Karpas-422 (cell line): ENCODE results near the gene GADD45G. TPM values are rescaled to one million over a fixed set of nuclear protein-coding genes. Genes with fewer than 3 reads are reported as not detected.

Experiments
- DNase-seq: peaks from one replicate; pipeline ENCODE4 v3.0.0-alpha.2; 2015
- H2AFZ ChIP-seq: fragments of 200-600 bp; sonication (generic); 2 replicates; pipeline ENCODE4 v1.6.1; 2014; ENCODE audit warnings: antibody characterized with exemption, low read length, mixed read lengths
- H3K27ac ChIP-seq: fragments of 200-600 bp; sonication (generic); 2 replicates; pipeline ENCODE4 v1.5.1; 2014; ENCODE audit warnings: mild to moderate bottlenecking, low read length, moderate library complexity
- H3K27me3 ChIP-seq: fragments of 200-600 bp; sonication (generic); 2 replicates; pipeline ENCODE4 v1.6.1; 2014; ENCODE audit warnings: low read length, mixed read lengths
- H3K36me3 ChIP-seq: fragments of 200-600 bp; sonication (generic); 2 replicates; pipeline ENCODE4 v1.6.1; 2014; ENCODE audit warnings: low read length, mixed read lengths; ENCODE audit not compliant: insufficient read depth
- H3K4me1 ChIP-seq: fragments of 200-600 bp; sonication (generic); 2 replicates; pipeline ENCODE4 v1.6.1; 2014; ENCODE audit warnings: mild to moderate bottlenecking, low read length, mixed read lengths
- H3K4me2 ChIP-seq: fragments of 200-600 bp; sonication (generic); 2 replicates; pipeline ENCODE4 v1.6.1; 2014; ENCODE audit warnings: low read length, low read depth, mild to moderate bottlenecking; ENCODE audit not compliant: poor library complexity, severe bottlenecking
- H3K4me3 ChIP-seq: fragments of 200-600 bp; sonication (generic); 2 replicates; pipeline ENCODE4 v1.5.1; 2014; ENCODE audit warnings: mild to moderate bottlenecking, antibody characterized with exemption, low read length, mixed read lengths
- H3K79me2 ChIP-seq: fragments of 200-600 bp; sonication (generic); 2 replicates; pipeline ENCODE4 v1.6.1; 2014; ENCODE audit warnings: mild to moderate bottlenecking, low read length, mixed read lengths
- H3K9ac ChIP-seq: fragments of 200-600 bp; sonication (generic); 2 replicates; pipeline ENCODE4 v1.6.0; 2014; ENCODE audit warnings: low read length
- H3K9me2 ChIP-seq: fragments of 200-600 bp; sonication (generic), shearing (Covaris generic); replicated peaks from 2 replicates; pipeline ENCODE4 v1.6.0; 2014; ENCODE audit warnings: mild to moderate bottlenecking, low read length, moderate library complexity; ENCODE audit not compliant: insufficient read depth
- H3K9me3 ChIP-seq: fragments of 300-700, 200-600 bp; sonication (generic); 2 replicates; pipeline ENCODE4 v1.6.1; 2014; ENCODE audit warnings: low read length, mixed read lengths
- H4K20me1 ChIP-seq: fragments of 200-600 bp; sonication (generic); 2 replicates; pipeline ENCODE4 v1.6.1; 2014; ENCODE audit warnings: mild to moderate bottlenecking, antibody characterized with exemption, low read length, low read depth; ENCODE audit not compliant: insufficient read depth
- total RNA-seq: library from RNA; depleted of rRNA; stranded (reverse); fragments of >200 nt; shearing (Covaris generic); gene quantifications from 2 replicates; pipeline ENCODE4 v1.2.3, GENCODE V29; 2014; ENCODE audit warnings: low replicate concordance

GADD45G gene
- total RNA-seq, 1 experiment from 2014 or later = not detected

DNA sequence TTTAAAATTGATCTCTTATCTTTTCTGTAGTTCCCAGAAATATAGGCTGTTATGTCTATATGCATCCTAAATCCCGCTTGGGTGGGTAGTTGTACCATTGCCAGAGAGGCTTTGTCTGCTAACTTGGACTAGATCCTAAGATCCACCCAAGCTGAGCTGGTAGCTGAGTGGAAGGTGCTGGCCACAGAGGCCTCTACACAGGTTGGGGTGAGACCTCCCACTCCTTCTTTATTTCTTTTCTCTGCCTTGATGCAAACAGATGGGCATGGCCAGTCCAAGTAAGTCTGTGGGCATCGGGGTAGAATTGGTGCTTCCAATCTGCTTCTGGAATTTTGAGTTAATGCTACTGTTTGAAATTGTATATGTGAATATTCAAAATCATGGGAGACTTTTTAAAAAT, 14.4 kb upstream of the GADD45G start:
- Histone ChIP-seq H3K9me2 (no peaks in the 10 kb centered on the region), H3K27me3 (peaks cover 2% of the 10 kb centered on the region; the same call in 1 of the 2 replicates), H4K20me1 (no peaks in the 10 kb centered on the region), H3K9ac (no peak overlapping the region), H3K79me2 (no peaks in the 10 kb centered on the region), H3K36me3 (no peaks in the 10 kb centered on the region), H3K4me1 (no peaks in the 10 kb centered on the region), H3K27ac (no peak overlapping the region), H3K4me3 (no peak overlapping the region), H3K9me3 (no peaks in the 10 kb centered on the region), H2AFZ (no peak overlapping the region), H3K4me2 (no peak overlapping the region)
- no peak for DNase-seq

DNA sequence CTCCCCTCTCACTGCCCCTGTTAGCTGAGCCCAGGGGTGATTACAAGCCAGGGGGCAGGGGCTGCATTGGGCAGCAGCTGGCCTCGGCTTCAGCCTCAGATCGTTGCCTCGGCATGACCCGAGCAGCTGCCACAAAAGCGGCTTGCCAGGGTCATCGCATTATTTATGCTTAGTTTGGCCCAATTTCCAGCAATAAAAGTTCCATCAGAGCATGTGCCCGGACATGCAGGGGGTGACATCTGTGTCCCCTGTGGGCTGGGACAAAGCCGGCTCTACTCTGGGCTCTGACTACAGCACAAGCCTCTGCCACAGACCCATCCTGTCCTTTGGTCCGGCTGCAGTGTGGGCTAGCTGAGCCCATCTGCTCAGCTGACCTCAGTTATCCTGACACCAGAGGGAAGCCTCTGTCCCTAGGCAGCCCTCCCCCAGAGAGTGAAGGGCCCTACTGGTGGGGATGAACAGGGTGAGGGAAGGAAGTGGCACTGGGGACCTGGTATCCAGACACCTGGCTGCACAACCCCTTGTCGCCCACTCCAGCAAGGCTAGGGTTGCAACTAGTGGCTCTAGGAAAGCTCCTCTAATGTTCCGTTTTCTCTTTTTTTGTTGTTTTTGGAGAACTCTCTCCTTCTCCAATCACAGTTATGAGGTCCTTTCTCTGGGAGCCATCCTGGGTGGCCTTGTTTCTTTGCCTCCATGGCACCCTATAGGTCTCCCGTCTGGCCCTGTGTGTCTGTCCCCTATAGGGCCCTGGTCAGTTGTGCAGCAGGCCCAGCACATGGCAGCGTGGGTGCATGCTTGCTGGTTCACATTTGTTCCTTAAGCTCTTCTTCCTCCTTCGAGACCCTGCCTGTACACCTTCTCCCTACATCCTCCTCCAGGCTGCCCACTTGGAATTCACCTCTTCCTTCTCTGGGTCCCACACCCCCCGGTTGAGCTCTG, 13.3 kb upstream of the GADD45G start:
- H3K4me2 ChIP-seq = no peak overlapping the region
- H3K27me3 ChIP-seq = no peaks in the 10 kb centered on the region
- H3K27ac ChIP-seq = no peak overlapping the region
- no peak overlapping the region for H2AFZ ChIP-seq
- no peak for DNase-seq
- no peaks in the 10 kb centered on the region for H3K79me2 ChIP-seq
- H3K9me2 ChIP-seq = no peaks in the 10 kb centered on the region
- no peak overlapping the region for H3K9ac ChIP-seq
- no peak overlapping the region for H3K4me3 ChIP-seq
- no peaks in the 10 kb centered on the region for H3K36me3 ChIP-seq
- no peaks in the 10 kb centered on the region for H4K20me1 ChIP-seq
- H3K9me3 ChIP-seq = no peaks in the 10 kb centered on the region
- no peaks in the 10 kb centered on the region for H3K4me1 ChIP-seq

DNA sequence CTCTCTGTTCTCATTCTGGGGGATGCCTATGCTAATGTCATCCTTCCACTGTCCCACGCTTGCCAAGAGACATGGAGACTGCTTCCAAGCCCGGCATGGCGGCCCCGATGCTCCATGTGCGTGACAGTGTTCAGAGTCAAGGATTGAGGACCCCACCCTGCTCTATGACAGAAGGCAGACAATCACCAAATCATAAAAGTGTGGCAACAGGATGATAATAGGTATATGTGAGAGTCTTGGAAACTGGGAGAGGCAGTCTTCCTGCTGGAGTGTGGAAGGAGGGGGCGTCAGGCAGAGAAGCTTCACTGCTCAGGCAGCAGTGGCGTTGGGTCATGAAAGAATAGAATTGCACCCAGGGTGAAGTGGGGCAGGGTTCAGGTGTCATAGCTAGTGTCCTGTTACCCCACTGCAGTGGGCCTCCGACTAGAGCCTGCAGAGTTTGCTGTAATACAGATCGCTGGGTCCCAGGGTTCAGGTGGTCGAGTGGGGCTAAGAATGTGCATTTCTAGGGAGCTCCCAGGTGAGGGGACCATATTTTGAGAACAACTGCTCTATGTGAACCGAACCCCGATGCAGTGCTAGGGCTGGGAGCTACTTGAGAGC, 12.5 kb upstream of the GADD45G start:
- Histone ChIP-seq H3K9me3 (no peaks in the 10 kb centered on the region), H3K9ac (no peak overlapping the region), H3K4me2 (no peak overlapping the region), H2AFZ (no peak overlapping the region), H3K4me1 (no peaks in the 10 kb centered on the region), H3K36me3 (no peaks in the 10 kb centered on the region), H3K27me3 (no peaks in the 10 kb centered on the region), H3K4me3 (no peak overlapping the region), H4K20me1 (no peaks in the 10 kb centered on the region), H3K9me2 (no peaks in the 10 kb centered on the region), H3K27ac (no peak overlapping the region), H3K79me2 (no peaks in the 10 kb centered on the region)
- no peak for DNase-seq

DNA sequence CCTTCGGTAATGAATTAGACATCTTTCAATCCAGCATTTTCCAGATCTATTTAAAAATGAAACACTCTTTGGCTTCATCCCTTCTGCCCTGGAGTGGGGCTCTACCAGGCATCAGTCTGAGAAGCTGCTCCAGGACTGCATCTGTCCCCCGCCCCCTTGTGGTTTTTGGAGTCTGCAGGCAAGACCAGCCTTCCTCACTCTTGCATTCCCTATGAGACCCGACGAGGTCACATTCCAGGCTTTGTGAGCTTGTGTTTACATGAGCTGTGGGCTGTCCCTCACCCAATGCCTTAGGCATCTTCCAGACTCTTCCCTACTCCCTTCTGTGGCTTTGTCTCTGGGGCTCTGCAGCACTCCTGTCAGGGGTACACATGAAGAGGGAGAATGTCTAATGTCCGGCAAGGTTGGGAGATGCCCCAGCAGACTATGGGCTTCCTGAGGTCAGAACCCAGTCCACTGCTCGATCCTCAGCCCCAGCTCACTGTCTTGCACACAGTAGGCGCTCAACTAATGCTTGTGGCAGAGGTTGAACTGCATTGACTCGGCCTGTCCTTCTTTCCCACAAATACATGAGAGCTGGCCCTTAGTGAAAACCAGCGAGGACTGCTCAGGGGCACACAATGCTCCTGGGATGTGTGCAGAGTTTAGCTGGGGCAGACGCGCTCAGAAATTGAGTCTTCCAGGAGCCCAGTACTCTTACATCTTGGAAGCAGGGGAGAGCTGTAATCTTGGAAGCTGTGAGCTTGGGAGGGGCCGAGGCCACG, 11.7 kb upstream of the GADD45G start:
- Histone ChIP-seq H3K4me3 (no peak overlapping the region), H2AFZ (no peak overlapping the region), H3K4me2 (no peak overlapping the region), H3K9ac (no peak overlapping the region), H3K27me3 (no peaks in the 10 kb centered on the region), H3K4me1 (no peaks in the 10 kb centered on the region), H3K27ac (no peak overlapping the region), H3K9me3 (no peaks in the 10 kb centered on the region), H3K36me3 (no peaks in the 10 kb centered on the region), H3K79me2 (no peaks in the 10 kb centered on the region), H3K9me2 (no peaks in the 10 kb centered on the region), H4K20me1 (no peaks in the 10 kb centered on the region)
- no peak for DNase-seq

DNA sequence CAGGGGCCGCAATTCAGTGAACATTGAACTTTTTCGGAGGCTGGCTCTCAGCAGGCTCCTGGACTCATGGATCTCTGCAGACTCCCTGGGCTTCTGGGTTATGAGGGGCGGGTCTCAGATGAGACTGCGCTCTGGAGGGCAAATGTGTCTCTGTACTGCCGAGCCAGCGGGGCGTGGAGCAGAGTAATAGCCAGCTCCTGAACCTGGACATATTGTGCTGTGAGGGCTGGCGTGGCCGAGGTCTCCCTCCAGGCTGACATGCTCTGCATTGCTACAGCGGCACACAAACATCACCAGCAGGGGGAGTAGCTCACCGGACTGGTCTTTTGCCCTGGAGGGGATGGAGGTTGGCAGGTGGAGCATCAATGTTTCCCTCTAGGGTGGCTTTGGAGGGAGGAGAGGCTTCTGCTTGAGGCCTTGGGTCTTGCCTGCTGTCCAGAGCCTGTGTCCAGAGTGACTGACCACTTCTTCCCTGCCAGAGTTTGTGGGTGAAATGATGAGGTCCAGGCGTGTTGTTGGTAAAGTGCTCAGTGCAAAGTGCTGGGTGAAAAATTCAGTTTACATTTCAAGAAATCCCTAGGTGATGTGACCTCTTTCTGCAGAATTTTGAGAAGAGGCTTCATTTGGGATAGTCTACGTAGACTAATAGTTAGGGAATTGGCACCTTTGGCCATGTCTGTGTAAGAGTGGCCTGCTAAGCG, 10.9 kb upstream of the GADD45G start:
- Histone ChIP-seq H3K4me1 (no peaks in the 10 kb centered on the region), H3K9me3 (no peaks in the 10 kb centered on the region), H2AFZ (no peak overlapping the region), H3K4me3 (no peak overlapping the region), H3K4me2 (no peak overlapping the region), H3K9me2 (no peaks in the 10 kb centered on the region), H3K27me3 (no peaks in the 10 kb centered on the region), H3K27ac (no peak overlapping the region), H3K79me2 (no peaks in the 10 kb centered on the region), H4K20me1 (no peaks in the 10 kb centered on the region), H3K9ac (no peak overlapping the region), H3K36me3 (no peaks in the 10 kb centered on the region)
- peak; percentile 88 for DNase-seq

DNA sequence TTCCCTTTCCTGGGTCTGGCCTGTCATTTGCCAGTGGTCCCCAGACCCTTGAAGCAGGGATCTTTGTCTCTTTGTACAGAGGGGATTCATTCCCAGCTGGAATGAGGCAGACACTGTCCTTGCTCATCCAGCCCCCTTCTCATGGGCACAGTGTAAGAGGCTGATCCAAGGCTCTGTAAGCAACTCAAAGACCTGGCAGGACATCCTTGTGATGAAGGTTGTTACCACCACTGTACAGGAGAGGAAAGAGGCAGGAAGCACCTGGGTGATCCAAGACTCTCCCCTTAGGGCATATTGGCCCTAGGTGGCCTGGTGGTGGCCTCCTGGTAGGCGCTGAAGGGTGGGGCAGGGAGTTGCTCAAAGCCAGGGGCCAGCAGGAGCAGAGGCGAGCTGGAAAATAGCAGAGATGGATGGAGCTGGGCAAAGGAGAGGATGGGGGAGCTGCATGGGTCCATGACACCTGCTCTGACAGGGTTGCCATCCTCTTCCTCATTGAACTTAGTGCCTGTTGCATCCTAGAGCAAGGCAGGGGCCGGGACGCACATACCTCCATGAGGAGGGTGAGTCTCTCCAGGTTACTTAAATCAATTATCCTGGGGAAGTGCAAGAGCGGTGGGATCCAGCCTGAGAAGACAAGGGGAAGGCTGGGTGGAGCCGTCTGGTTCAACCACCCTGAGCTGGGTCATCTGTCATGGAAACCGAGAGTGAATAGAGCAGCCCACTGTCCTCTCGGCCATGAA, 9.8 kb upstream of the GADD45G start:
- H3K27ac ChIP-seq = no peak overlapping the region
- no peak overlapping the region for H3K9ac ChIP-seq
- no peaks in the 10 kb centered on the region for H3K4me1 ChIP-seq
- H3K9me2 ChIP-seq = no peaks in the 10 kb centered on the region
- no peaks in the 10 kb centered on the region for H3K36me3 ChIP-seq
- no peak for DNase-seq
- H3K27me3 ChIP-seq = no peaks in the 10 kb centered on the region
- H3K9me3 ChIP-seq = no peaks in the 10 kb centered on the region
- no peak overlapping the region for H3K4me3 ChIP-seq
- H3K4me2 ChIP-seq = no peak overlapping the region
- no peak overlapping the region for H2AFZ ChIP-seq
- H3K79me2 ChIP-seq = no peaks in the 10 kb centered on the region
- no peaks in the 10 kb centered on the region for H4K20me1 ChIP-seq

DNA sequence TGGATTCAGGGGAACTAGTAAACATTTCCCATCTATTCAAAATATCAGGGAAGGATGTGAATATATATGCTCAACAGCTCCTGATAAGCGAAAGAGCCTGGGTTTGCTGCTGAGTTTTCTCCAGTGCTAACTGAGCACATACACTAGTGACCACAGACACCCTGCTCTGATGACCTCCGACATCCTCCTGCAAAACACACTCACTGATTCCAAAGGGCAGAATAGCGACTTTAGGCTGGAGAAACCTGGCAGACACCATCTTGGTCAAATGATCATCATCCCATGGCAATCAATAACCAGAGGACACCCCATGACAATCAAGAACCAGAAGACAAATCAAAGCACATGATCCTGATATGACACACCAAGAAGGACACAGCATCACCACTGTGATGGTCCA, 9.2 kb upstream of the GADD45G start:
- Histone ChIP-seq H3K4me2 (no peak overlapping the region), H3K79me2 (no peaks in the 10 kb centered on the region), H3K9me2 (no peaks in the 10 kb centered on the region), H4K20me1 (no peaks in the 10 kb centered on the region), H2AFZ (no peak overlapping the region), H3K9ac (no peak overlapping the region), H3K4me1 (no peaks in the 10 kb centered on the region), H3K27ac (no peak overlapping the region), H3K9me3 (no peaks in the 10 kb centered on the region), H3K36me3 (no peaks in the 10 kb centered on the region), H3K27me3 (no peaks in the 10 kb centered on the region), H3K4me3 (no peak overlapping the region)
- DNase-seq = no peak
